Kidney glomerular epithelial cell (primary cell): ENCODE measurements around the gene RPL18.
"Not testable (repeated sequence)": the region's sequence is repeated elsewhere in the genome, so short reads cannot be mapped to it uniquely, and the experiment has no call there.

Experiments
- DNase-seq: peaks from one replicate; lab custom pipeline; 2025; lab: John Stamatoyannopoulos, UW

Gene RPL18

DNA sequence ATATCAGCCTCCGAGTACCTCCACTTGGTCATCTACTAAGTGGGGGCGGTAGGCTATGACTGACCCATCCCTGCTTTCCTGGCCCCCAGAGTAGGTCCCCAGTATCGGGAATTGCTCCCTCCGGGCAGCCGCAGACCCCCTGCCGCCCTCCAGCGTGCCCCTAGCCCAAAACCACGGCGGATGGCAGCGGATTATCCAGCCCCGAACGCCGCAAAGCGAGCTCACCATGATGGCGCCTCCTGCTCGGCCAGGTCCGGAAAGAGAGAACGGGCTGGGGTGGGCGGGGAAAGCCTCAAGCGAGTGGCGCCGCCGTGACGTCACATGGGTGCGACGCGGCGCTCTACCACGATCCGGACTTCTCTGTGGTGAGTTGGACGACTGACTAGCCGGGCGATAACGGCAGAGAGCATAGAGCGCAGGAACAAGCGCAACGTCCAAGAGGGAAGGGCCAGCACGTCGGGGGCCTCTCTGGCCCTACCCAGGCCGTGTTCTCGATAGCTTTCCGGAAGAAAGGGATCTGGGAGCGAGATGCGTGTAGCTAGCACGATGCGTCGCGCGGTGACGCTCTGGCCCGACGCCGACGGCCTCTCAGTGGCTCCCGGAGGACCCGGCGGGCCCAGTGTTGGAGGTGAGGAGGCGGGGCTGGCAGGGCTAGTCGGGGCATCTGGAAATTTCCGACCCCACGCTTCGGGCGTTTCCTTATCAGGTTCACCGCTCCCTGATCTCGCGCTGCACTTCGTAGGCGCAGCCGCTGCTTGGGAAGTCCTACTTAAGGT lies at the start of gene RPL18, which contains the start of gene SPHK2:
TSS of gene RPL18 (minus strand) at position 263 of the 776 bp plus-strand sequence. CDS start at position 228, 35 bp downstream.
TSS of gene SPHK2 (plus strand) at position 591 of the 776 bp plus-strand sequence. CDS start 1,009 bp downstream, outside the sequence.
- peak; percentile 99 for DNase-seq

DNA sequence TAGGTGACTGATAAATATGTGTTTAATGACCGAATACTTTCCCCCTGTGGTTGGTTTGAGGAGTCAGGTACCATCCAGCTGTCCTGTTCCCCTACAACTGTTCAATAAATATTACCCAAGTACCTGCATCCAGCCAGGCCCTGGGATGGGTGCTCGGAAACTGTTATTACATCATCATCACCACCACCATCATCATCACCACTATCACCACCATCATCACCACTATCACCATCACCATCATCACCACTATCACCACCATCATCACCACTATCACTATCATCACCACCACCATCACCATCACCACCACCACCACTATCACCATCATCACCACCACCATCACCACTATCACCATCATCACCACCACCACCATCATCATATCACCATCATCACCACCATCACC lies 49.8 kb upstream of the RPL18 start:
- DNase-seq = no peak

DNA sequence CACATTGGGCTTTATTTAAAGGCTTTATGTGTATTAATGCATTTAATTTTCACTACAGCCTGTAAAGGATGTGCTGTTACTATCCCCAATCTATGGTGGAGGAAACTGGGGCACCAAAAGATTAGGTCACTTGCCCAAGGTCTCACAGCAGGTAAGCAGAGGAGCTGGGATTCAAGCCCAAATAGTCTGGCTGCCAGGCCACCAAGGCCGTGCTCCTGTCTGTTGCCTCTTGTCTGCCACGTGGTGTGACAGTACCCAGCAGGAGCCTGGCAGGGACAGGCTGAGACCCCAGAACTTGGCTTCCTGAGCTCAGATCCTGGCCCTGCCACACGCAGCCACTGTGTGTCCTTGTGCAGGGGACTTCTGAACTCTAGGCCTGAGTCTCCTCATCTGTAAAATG lies 49.4 kb upstream of the RPL18 start:
- no peak for DNase-seq

DNA sequence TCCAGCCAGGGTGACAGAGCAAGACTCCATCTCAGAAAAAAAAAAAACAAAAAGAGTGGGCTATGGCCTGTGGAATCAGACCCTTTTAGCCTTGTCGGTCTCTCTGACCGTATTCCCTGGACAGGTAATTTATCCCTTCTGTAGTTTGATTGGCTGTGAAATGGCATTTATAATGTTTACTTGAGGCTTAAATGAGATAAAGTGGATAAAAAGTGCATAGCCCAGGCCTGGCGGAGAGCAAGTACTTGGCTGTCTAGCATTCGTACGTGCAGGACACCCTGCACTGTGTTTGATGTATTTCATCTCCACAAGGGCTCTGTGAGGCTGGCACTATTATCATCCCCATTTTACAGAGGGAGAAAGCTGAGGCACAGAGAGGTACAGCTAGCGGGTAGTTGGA lies 46.8 kb upstream of the RPL18 start:
- no peak for DNase-seq

DNA sequence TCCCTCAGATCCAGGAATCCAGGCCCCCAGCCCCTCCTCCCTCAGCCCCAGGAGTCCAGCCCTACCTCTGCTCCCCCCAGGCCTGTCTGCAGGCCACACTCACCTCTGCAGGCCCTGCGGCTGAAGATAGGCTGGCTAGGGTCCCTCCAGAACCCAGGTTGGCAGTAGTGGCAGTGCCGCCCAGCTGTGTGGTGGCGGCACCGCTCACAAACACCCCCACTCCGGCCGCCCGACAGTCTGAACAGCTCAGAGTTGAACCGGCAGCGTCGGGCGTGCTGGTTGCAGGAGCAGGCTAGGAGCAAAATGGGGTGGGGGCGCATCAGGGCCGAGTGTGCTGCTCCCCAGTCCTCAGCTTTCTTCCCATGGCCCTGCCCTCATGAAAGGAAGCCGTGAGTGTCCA lies 45.5 kb upstream of the RPL18 start:
- no peak for DNase-seq

DNA sequence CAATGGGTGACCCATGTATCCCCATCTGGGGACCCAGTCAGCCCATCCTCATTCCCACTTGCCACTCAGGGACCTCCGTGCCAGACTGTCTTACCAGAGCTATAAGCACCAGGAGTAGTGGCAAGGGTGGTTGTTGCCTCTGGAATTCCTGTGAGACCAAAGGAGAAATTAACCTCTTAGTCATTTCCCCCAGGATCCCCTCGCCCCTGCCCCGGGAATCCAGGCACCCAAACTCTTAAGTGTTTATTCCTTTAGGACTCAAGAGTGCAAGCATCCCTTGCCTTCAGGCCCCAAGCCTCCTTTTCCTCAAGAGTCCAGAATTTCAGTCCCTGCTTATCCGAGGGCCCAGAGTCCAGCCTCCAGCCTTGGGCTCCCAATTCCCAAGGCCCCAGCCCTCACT lies 44.7 kb upstream of the RPL18 start:
- DNase-seq = no peak

DNA sequence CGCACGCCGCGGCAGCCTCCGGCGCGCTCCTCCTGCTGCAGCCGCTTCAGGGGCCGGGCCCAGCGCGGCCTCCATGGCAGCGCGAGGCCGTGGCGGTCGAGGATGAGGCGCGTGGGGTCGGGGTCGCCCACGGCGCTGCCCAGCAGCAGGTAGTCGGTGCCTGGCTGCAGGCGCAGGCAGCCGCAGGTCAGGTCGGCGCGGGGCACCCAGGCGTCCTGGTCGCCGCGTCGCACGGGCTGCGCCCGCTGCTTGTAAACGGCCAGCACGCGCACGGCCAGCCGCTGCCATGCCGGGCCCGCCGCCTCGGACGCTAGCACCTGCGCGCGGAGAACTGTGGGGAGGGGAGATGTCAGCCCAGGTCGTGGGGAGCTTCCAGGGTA lies 42.7 kb upstream of the RPL18 start:
- DNase-seq = no peak

DNA sequence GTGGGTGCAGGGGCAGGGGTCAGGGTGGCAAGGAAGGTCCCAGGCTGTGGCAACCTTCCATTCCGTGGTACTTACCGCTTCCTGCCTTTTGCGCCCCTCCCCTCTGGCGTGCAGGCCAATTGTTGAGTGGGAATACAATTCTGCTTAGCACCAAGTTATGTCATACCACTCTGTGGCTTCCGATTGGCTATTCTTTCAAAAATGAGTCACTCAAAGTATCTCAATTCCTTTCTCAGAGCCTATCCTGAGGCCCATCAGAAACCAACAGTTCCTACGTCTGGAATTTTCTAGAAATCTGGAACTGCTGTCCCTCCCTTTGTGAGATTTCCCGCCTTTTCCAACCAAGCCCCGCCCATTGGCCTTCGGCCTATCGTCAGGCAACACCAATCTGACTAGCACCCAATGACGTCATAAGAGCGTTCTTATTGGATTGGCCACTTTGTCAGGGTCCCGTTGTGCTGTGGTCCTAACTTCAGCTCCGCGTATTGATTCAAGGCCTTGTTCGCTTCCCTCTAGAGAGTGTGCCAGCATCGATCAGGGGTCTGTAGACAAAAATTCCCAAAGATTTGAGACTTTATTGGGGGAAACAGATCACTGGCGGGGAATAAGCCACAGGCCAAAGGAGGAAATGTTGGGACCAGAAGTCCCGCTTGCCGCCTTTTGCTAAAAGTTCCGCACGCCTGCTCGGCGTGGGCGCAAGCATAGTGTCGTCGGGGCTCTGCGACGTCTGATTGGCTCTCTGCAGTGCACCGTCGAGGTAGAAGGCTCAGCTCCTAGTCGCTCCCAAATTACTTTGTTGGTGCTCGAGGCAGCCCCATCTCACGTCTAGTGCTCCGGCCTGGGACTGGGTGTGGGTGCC lies 42.1 kb upstream of the RPL18 start:
- peak; percentile 87 for DNase-seq

DNA sequence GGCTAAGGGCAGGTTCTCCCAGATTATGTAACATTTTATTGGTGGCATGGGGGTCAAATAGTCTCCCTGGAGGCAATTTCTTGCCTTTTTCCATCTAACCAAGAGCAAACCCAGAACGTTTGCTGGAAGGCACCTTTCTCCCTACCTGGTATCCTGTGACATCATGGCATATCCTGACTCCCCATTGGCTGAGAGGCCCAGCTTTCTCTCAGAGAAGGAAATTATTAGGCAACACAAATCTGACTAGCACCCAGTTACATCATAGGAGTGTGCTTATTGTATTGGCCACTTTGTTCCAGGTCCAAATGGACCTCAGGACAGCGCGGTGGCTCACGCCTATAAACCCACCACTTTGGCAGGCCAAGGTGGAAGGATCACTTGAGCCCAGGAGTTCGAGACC lies 40.8 kb upstream of the RPL18 start:
- DNase-seq = no peak

DNA sequence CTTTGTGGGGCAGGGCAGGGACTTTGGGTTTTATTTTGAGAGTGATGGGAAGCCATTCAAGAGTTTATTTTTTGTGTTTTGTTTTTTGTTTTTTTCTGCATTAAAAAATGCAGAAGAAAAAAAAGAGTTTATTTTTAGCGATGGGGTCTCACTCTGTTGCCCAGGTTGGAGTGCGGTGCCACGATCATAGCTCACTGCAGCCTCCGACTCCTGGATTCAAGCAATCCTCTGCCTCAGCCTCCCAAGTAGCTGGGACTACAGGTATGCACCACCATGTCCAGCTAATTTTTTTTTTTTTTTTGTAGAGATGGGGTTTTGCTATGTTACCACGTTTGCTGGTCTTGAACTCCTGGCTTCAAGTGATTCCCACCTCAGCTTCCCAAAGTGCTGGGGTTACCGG lies 39.5 kb upstream of the RPL18 start:
- DNase-seq = no peak

DNA sequence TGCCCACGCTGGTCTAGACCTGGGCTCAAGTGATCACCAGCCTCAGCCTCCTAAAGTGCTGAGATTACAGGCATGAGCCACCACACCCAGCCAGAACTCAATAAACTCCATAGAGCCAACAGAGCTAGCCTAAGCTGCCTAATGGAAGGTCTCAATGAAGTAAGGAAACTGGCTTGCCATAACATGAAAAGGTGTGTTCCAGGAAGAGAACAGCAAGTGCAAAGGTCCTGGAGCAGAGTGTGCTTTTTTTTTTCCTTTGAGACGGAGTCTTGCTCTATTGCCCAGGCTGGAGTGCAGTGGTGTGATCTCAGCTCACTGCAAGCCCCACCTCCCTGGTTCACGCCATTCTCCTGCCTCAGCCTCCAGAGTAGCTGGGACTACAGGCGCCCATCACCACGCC lies 38.9 kb upstream of the RPL18 start:
- DNase-seq = not testable (repeated sequence)

DNA sequence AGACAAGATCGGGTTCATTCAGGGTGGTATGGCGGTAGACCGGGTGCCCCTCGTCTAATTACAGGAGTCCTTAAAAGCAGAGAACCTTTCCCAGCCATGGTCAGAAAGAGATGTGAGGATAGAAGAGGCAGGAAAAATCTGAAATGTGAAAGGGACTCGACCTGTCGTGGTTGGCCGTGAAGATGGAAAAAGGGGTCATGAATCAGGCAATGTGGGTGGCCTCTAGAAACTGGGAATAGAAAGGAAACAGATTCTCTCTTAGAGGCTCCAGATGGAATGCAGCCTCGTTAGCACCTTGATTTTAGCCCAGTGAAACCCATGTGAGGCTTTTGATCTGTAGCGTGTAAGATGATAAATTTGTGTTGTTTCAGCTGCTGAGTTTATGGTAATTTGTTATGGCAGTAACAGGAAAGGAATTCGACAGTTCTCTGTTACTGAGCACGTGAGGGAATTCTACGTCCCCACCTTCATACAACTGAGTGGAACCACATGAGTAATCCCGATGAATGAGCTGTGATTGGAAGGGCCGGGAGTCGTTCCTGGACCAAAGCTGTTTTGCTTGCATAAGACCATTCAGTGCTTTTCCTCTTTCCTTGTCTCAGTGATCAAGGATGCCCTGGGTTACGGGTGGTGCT lies 38.0 kb upstream of the RPL18 start:
- DNase-seq = peak; percentile 31

DNA sequence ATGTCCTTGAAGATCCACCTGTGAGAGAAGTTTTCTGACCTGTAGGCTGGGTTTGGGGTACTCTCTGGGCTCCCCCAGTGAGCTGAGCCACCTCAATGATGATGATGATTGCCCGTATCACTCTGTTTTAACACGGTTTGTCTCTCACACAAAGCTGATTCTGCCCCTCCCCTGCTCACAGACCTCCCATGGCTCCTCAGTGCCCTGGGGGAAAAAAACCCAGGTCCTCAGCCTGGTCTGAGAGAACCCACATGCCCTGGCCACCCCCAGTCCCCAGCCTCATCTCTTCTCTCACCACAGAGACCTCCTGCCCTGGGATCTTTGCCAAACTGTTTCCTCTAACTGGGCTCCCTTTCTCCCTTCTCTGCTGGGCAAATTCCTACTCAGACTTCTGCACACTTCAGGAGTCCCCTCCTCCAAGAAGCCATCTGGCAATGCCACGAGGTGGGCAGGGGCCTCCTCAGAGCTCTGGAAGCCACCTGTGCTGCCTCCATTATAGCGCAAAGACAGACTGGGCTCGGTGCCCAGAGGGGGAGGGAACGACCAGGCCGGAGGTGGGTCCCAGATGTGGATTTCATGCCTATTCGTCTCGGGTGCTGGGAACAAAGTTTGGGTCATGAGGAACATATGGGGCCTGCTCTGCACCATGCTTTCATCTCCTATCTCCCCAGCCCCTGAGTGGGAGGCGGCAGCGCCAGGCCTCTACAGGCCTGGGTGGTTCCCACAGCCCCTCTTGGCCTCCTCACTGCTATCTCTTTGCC lies 35.5 kb upstream of the RPL18 start:
- DNase-seq = no peak

DNA sequence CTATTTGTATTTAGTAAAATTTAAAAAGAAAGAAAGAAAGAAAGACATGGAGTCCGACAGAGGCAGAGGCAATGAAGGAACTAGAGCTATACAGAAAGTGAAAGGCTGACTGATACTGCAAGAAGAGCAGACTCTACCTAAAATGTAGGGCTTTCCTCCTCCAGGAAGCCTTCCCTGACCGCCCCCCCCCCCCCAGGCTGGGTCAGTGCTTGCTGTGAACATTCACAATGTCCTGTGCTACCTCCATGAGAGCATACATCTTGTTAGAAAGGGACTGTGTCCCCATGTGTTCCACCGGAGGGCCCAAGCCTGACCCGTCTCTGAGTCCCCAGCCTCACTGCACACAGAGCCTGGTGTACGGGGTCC lies 32.7 kb upstream of the RPL18 start:
- no peak for DNase-seq

DNA sequence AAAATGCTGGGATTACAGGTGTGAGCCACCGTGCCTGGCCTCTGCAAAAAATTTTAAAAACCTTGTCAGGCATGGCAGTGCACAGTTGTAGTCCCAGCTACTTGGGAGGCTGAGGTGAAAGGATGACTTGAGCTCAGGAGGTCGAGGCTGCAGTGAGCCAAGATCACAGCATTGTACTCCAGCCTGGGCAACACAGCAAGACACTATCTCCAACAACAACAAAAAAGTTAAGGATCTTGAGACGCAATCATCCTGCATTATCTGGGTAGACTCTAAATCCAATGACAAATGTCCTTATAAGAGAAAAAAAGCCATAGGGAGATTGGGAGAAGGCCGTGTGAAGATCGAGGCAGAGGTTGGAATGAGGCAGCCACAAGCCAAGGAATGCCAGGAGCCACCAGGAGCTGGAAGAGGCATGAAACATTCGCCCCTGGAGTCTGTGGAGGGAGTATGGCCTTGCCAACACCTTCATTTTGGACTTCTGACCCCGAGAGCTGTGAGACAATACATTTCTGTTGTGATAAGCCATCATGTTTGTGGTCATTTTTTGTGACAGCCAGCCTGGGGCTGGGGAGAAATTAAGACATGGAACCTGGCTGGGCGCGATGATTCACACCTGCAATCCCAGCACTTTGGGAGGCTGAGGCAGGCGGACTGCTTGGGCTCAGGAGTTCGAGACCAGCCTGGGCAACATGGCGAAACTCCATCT lies 32.1 kb upstream of the RPL18 start:
- DNase-seq = no peak

DNA sequence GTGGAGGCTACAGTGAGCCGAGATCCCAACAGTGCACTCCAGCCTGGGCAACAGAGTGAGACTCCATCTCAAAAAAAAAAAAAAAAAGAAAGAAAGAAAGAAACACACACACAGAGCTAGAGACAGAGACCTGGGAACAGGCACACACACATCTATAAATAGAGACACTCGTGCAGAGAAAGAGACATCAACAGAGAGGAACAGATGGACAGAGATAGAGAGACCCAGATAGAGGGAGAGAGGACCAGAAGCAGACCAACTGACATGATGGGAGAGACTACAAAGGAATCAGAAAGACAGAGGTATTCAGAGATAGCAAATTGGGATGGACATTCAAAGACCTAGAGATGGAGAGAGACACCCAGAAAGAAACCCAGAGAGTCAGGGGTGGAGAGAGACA lies 29.2 kb upstream of the RPL18 start:
- DNase-seq = no peak

DNA sequence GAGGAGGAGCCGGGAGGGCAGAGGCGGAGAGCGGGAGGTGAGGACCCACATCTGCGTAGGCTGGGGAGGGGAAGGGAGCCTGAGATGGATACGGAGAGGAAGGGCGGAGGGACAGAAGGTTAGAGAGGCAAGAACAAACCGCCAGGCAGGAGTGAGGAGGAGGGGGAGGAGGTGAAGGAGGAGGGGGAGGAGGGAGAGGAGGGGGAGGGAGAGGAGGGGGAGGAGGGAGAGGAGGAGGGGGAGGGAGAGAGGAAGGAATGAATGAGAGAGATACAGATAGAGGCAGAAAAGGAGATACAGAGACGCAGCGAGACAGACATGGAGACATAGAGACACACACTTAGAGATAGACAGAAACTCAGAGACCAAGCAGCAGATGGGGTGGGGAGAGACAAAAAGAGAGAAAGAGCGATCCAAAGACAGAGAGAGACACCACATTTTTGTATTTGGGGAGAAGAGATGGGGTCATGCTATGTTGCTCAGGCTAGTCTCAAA lies 27.8 kb upstream of the RPL18 start:
- DNase-seq = no peak

DNA sequence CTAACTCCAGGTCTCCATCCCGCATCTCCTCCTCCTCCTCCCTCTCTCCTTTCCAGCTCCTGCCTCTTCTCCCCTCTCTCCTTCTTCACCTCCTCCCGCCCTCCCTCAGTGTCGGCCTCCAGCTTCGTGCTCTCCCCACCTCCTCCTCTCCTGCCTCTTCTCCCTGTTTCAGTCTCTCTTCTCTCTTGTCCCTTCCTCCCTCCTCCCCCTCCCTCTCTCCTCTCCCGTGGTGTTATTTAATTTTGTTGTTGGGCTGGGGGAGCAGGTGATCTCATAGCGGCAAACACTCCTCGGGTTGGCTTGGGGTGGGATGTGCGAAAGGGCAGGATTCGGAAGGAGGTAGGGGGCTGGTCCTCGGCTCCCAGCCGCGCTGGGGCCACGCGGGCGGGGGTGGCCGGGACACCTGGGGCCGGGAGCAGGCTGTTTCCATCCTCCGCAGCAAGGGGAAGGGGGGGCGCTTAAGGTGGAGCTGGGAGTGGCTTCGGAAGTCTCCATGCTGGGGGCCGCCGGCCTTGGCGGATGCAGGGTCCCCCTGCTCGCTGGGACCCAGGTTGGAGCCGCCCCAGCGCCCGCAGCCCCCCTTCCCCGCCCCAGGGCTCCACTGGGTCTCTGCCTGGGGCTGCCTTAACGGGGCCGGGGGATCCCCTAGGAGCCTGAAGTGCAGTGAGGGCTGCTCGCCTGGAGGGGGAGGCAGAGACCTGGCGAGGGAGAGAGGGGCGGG lies 27.2 kb upstream of the RPL18 start, which contains the start of gene CA11:
TSS of gene CA11 (minus strand) at position 187 of the 721 bp plus-strand sequence. CDS start 555 bp downstream, outside the sequence.
- DNase-seq = peak; percentile 76

DNA sequence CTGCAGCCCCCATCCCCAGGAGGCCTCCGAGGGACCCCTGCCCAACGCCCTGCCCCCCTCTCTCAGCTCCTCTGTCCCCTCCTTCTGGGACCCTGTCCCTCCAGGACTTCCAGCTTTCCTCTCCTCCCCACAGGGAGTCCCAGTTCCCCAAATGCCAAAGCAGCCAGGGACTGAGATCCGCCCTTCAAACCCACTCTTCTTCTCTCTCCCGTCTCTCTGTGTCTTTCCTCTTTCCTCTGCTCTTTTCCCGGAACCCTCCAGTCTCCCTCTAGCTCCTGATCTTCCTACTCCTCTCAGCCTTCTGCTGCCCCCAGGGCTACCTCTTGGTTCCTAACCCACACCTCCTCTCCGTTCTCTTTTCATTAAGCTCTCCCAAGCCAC lies 26.6 kb upstream of the RPL18 start:
- no peak for DNase-seq

DNA sequence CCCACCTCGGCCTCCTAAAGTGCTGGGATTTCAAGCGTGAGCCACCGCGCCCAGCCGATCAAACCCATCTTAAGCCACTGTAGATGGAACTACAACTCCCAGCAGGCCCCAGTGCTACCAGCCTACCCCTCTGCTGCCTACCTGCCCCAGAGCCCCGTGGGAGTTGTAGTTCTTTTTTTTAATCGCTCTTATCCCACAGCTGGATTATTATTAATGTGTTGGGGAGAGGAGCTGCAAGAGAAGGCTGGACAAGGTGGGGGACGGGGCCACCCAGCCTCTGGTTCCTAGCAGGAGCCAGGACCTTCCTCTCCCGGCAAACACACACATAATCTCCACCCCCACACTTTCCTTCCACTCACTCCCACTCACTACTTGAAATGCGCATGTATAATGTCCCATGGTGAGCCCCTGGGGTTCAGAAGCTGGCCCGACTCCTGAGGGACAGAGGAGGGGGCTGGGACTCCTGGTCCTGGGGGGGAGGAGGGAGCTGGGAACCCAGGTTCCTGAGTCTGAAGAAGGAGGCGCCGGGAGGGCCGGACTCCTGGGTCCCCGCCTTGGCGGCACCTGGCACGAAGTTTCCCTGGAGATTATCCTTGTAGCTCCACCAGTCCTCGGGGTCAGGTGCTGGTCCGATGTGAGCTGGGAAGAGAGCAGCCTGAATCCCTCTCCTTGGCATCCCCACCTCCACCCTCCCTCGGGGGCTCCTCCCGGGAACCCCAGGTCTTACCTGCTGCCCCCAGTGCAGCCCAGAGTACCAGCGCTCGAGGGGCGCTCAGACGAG lies 26.1 kb upstream of the RPL18 start:
- peak; percentile 42 for DNase-seq
